ENCODE data around the gene SLC2A4RG.
"Not testable (repeated sequence)": the region's sequence is repeated elsewhere in the genome, so short reads cannot be mapped to it uniquely, and the experiment has no call there.

SLC2A4RG gene

DNA sequence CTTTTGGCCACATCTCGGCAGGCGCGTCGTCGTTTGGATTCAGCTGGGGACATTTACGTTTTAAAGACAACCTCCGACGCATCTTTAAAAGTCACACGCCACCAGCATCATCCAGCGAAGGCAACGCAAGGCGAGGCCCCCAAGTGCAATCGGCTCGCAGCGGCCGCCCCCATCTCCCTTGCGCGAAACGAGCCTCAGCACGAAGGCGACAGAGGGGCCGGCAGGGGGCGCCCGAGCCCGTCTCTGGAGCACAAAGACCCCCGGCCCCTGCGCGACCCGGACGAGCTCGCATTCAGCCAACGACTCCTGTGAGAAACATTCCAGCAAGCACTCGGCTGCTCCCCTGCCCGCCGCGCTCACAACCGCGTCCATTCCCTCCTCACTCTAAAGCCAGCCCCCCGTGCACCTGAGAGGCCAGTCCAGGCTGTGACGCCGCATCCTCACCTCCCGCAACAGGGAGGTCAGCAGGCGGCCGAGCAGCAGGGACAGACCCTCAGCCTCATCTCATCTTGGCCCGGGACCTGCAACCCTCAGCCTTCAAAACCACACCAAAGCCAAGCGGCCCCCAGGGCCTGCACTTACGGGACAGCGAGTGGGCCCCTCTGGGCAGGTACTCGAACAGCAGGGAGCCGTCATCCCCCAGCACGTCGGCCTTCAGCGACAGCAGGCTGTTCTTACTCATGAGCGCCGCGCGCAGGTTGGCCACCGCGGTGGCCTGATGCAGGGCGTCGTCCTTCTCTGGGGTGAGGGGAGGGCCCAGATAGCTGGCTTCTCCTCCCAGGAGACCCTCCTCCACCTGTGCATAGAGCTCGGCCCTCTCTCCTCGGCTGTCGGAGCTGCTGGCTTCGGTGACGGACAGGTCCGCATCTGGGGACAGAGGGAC lies 35.8 kb downstream of the SLC2A4RG start:
- no peak for DNase-seq (ENCODE audit: low read depth in 2 of 3, low spot score in 1 of 3)

DNA sequence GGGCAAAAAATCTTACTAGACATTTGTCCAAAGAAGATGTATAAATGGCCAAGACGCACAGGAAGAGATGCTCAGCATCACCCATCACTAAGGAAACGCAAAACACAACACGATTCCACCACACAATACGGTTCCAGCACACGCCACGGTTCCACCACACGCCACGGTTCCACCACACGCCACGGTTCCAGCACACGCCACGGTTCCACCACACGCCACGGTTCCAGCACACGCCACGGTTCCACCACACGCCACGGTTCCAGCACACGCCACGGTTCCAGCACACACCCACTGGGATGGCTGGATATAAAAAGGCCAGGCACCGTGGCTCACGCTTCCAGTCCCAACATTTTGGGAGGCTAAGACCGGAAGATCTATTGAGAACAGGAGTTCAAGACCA lies 37.3 kb downstream of the SLC2A4RG start:
- DNase-seq (ENCODE audit: low read depth in 2 of 3, low spot score in 1 of 3) = not testable (repeated sequence)

GRCh38 chr20:63777614-63778013 lies 38.0 kb downstream of the SLC2A4RG start:
- no peak for DNase-seq (ENCODE audit: low read depth in 2 of 3, low spot score in 1 of 3)

GRCh38 chr20:63778034-63778752 lies 38.6 kb downstream of the SLC2A4RG start:
- no peak for DNase-seq (ENCODE audit: low read depth in 2 of 3, low spot score in 1 of 3)

DNA sequence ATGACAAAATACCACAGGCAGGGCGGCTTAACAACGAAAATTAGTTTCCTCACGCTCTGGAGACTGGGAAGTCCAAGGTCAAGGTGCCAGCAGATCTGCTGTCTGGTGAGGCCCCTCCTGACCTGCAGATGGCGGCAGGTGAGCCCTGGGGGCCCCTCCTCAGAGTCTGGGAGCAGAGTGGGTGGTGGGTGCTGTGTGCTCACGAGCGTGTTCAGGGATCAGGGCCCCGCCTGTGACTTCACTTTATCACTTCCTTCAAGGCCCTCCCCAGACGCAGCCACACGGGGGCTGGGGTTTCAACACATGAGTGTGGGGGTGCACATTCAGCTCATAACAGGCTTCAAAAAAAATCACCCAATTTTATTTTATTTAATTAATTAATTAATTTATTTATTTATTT lies 39.3 kb downstream of the SLC2A4RG start:
- DNase-seq (ENCODE audit: low read depth in 2 of 3, low spot score in 1 of 3) = no peak

- no peak for DNase-seq (ENCODE audit: low read depth in 2 of 3, low spot score in 1 of 3)
These were observed 41.6 kb downstream of the SLC2A4RG start for GRCh38 chr20:63781181-63781580.

- peak in 1 of 3 donors; percentile 23 for DNase-seq (ENCODE audit: low read depth in 2 of 3, low spot score in 1 of 3)
These were observed 42.5 kb downstream of the SLC2A4RG start for GRCh38 chr20:63782051-63782471.

GRCh38 chr20:63782521-63782971 lies 43.0 kb downstream of the SLC2A4RG start:
- no peak for DNase-seq (ENCODE audit: low read depth in 2 of 3, low spot score in 1 of 3)

- DNase-seq (ENCODE audit: low read depth in 2 of 3, low spot score in 1 of 3) = no peak
These were observed 44.4 kb downstream of the SLC2A4RG start for GRCh38 chr20:63783970-63784369.

- no peak for DNase-seq (ENCODE audit: low read depth in 2 of 3, low spot score in 1 of 3)
These were observed 46.1 kb downstream of the SLC2A4RG start for GRCh38 chr20:63785691-63786131.

GRCh38 chr20:63787302-63787701 lies 47.7 kb downstream of the SLC2A4RG start:
- no peak for DNase-seq (ENCODE audit: low read depth in 2 of 3, low spot score in 1 of 3)

DNA sequence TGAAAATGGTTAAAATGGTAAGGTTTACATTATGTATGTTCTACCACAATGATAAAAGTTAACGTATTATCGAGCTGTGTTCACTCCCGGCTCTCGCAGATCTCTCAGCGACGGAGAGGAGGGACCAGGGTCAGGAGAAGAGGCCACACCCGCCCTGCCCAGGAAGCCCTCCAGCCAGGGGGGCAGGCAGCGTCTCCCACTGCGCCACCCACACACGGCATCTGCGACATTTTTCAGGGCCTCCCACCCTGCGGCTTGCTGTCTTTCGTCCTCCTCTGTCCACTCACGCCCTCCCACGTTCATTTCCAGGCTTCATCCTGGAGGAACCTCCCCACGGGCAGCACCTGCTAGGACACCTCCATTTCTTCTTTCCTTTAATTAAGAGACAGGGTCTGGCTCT lies 48.2 kb downstream of the SLC2A4RG start:
- no peak for DNase-seq (ENCODE audit: low read depth in 2 of 3, low spot score in 1 of 3)

GRCh38 chr20:63789836-63790571 lies 50.4 kb downstream of the SLC2A4RG start:
- no peak for DNase-seq (ENCODE audit: low read depth in 2 of 3, low spot score in 1 of 3)

GRCh38 chr20:63790572-63791168 lies 51.1 kb downstream of the SLC2A4RG start:
- DNase-seq (ENCODE audit: low read depth in 2 of 3, low spot score in 1 of 3) = no peak

- DNase-seq (ENCODE audit: low read depth in 2 of 3, low spot score in 1 of 3) = no peak
These were observed 52.1 kb downstream of the SLC2A4RG start for GRCh38 chr20:63791497-63792156.

- DNase-seq (ENCODE audit: low read depth in 2 of 3, low spot score in 1 of 3) = no peak
These were observed 53.3 kb downstream of the SLC2A4RG start for GRCh38 chr20:63792866-63793265.

Measured in stimulated activated CD4-positive, alpha-beta T cell treated with anti-CD3 and anti-CD28 coated beads, Interleukin-12 subunit alpha, Interleukin-12 subunit beta, amount 100 ng/mL, for 48 hours (primary cell).